Neural crest cell (in vitro differentiated cells): ENCODE measurements around the gene PRRC2B. TPM values are rescaled to one million over a fixed set of nuclear protein-coding genes. Genes with fewer than 3 reads are reported as not detected.

Experiments used
- DNase-seq: peaks from one replicate; pipeline ENCODE4 v3.0.0; 2021; ENCODE audit warnings: low read depth, mixed read lengths, low spot score
- H3K27ac Mint-ChIP-seq: one replicate; pipeline ENCODE4 v1.8.0; 2021; ENCODE audit warnings: mild to moderate bottlenecking, mixed read lengths; ENCODE audit not compliant: unreplicated experiment
- H3K27me3 Mint-ChIP-seq: 2 replicates; pipeline ENCODE4 v1.8.0; 2021; ENCODE audit warnings: low read depth, mild to moderate bottlenecking, mixed read lengths
- H3K36me3 Mint-ChIP-seq: 2 replicates; pipeline ENCODE4 v1.8.0; 2021; ENCODE audit warnings: low read depth, mild to moderate bottlenecking, mixed read lengths
- H3K4me1 Mint-ChIP-seq: 2 replicates; pipeline ENCODE4 v1.8.0; 2021; ENCODE audit warnings: mixed read lengths
- H3K4me3 Mint-ChIP-seq: one replicate; pipeline ENCODE4 v1.8.0; 2021; ENCODE audit warnings: mild to moderate bottlenecking, mixed read lengths
- H3K9me3 Mint-ChIP-seq: 2 replicates; pipeline ENCODE4 v1.8.0; 2021; ENCODE audit warnings: mixed read lengths
- CTCF ChIP-seq: fragments of 200-600 bp; sonication (generic); conservative IDR thresholded peaks from 2 replicates; pipeline ENCODE4 v1.5.0; 2021; ENCODE audit warnings: antibody characterized with exemption, mild to moderate bottlenecking
- total RNA-seq: library from RNA; stranded (reverse); gene quantifications from 2 replicates; pipeline ENCODE4 v1.2.1, GENCODE V29; 2021

PRRC2B gene
- total RNA-seq, 1 donor from 2014 or later: 349 TPM

- Mint-ChIP-seq H3K4me1 (no peaks in the 10 kb centered on the region), H3K4me3 (peak overlapping the region; percentile 36), H3K27me3 (no peaks in the 10 kb centered on the region), H3K9me3 (no peaks in the 10 kb centered on the region), H3K27ac (peak overlapping the region; percentile 97), H3K36me3 (peaks cover 34% of the 10 kb centered on the region)
- no peak for TF ChIP-seq CTCF
- no peak for DNase-seq
Observed at GRCh38 chr9:131459056-131459455, 65.2 kb downstream of the PRRC2B start.

GRCh38 chr9:131461166-131461565 is 67.3 kb downstream of the PRRC2B start:
- Mint-ChIP-seq H3K27me3 (no peaks in the 10 kb centered on the region), H3K36me3 (peaks cover 36% of the 10 kb centered on the region), H3K27ac (no peak overlapping the region), H3K9me3 (no peaks in the 10 kb centered on the region), H3K4me3 (peak overlapping the region; percentile 41), H3K4me1 (no peaks in the 10 kb centered on the region)
- no peak for DNase-seq
- no peak for TF ChIP-seq CTCF

GRCh38 chr9:131464354-131465000 is 70.6 kb downstream of the PRRC2B start:
- TF ChIP-seq CTCF: no peak
- Mint-ChIP-seq H3K9me3 (no peaks in the 10 kb centered on the region), H3K36me3 (peaks cover 33% of the 10 kb centered on the region), H3K4me3 (no peak overlapping the region), H3K27me3 (no peaks in the 10 kb centered on the region), H3K27ac (no peak overlapping the region), H3K4me1 (no peaks in the 10 kb centered on the region)
- DNase-seq: no peak

- Mint-ChIP-seq H3K4me1 (no peaks in the 10 kb centered on the region), H3K9me3 (no peaks in the 10 kb centered on the region), H3K36me3 (peaks cover 41% of the 10 kb centered on the region), H3K4me3 (no peak overlapping the region), H3K27ac (no peak overlapping the region), H3K27me3 (no peaks in the 10 kb centered on the region)
- no peak for DNase-seq
- no peak for TF ChIP-seq CTCF
Observed at GRCh38 chr9:131465401-131465800, 71.5 kb downstream of the PRRC2B start.

- no peaks in the 10 kb centered on the region for H3K27me3 Mint-ChIP-seq
- no peaks in the 10 kb centered on the region for H3K4me1 Mint-ChIP-seq
- no peak overlapping the region for H3K4me3 Mint-ChIP-seq
- DNase-seq: no peak
- H3K9me3 Mint-ChIP-seq: no peaks in the 10 kb centered on the region
- TF ChIP-seq CTCF: no peak
- H3K27ac Mint-ChIP-seq: peak overlapping the region; percentile 81
- H3K36me3 Mint-ChIP-seq: peaks cover 38% of the 10 kb centered on the region
Observed at GRCh38 chr9:131467214-131467935, 73.5 kb downstream of the PRRC2B start.
